22Rv1 (cell line): ENCODE data around the gene CHDH.

Experiments
- ZFX ChIP-seq: fragments of 450-650 bp; IDR thresholded peaks from 2 replicates; pipeline ENCODE4 v1.6.1; 2017; ENCODE audit warnings: antibody characterized with exemption, borderline replicate concordance
- TF ChIP-seq, protein P1 (sequence below): fragments of 450-650 bp; IDR thresholded peaks from 2 replicates; pipeline ENCODE4 v1.5.1; 2017; ENCODE audit warnings: mild to moderate bottlenecking

DNA sequence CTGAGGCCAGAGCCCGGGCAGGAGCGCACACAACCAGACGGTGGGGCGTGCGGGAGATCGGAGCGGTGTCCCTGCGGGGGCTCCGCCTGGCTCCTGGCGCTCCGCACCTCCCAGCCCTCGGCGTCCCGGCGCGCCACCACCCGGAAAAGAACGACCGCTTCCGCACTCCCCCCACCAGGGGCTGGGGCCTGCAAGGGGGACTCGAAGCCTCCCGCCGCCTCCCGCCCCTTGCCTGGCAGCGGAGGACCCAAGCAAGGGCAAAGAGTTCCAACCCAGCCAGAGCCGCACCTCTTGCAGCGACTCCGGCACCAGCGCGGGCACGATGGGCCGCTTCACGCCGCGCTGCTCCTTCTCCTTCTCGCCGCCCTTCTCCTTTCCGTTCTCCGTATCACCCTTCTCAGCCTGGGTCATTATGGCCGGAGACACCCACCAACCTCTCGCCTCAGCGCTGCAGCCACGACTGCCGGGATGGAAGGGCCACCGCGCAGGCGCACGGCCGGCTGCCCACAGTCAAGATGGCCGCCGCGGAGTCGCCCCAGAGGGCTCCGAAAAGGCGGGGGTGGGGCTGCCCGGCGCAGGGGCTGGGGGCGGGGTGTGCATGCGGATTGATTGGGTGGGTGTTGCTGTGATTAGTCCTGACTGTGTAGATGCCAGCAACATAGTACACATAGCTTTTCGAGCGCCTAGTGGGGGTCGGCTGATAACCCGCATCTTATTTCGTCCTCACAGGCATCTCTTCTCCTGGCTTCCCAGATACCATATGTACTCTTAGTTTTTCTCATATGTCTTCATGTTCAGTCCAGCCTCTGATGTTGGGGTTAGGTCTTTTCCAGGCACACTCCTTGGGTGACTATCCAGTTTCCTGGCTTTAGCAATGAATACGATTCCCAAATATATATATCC is 35.7 kb upstream of the CHDH start, which contains the start of gene ACTR8:
- TF ChIP-seq, protein P1, sequence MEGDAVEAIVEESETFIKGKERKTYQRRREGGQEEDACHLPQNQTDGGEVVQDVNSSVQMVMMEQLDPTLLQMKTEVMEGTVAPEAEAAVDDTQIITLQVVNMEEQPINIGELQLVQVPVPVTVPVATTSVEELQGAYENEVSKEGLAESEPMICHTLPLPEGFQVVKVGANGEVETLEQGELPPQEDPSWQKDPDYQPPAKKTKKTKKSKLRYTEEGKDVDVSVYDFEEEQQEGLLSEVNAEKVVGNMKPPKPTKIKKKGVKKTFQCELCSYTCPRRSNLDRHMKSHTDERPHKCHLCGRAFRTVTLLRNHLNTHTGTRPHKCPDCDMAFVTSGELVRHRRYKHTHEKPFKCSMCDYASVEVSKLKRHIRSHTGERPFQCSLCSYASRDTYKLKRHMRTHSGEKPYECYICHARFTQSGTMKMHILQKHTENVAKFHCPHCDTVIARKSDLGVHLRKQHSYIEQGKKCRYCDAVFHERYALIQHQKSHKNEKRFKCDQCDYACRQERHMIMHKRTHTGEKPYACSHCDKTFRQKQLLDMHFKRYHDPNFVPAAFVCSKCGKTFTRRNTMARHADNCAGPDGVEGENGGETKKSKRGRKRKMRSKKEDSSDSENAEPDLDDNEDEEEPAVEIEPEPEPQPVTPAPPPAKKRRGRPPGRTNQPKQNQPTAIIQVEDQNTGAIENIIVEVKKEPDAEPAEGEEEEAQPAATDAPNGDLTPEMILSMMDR = 0 out of 2 replicates have a peak, but pooled peaks have one; percentile 11
- no peak for TF ChIP-seq ZFX
